Activated CD4-positive, alpha-beta T cell treated with anti-CD3 and anti-CD28 coated beads for 24 hours (primary cell): ENCODE measurements around the gene VILL.
"Not testable (repeated sequence)": the region's sequence is repeated elsewhere in the genome, so short reads cannot be mapped to it uniquely, and the experiment has no call there.

Experiments
- DNase-seq, 2 donors: peaks; one replicate each; pipeline ENCODE4 v3.0.0-alpha.2; 2020; ENCODE audit warnings: low read depth in 2 of 2

The VILL gene

DNA sequence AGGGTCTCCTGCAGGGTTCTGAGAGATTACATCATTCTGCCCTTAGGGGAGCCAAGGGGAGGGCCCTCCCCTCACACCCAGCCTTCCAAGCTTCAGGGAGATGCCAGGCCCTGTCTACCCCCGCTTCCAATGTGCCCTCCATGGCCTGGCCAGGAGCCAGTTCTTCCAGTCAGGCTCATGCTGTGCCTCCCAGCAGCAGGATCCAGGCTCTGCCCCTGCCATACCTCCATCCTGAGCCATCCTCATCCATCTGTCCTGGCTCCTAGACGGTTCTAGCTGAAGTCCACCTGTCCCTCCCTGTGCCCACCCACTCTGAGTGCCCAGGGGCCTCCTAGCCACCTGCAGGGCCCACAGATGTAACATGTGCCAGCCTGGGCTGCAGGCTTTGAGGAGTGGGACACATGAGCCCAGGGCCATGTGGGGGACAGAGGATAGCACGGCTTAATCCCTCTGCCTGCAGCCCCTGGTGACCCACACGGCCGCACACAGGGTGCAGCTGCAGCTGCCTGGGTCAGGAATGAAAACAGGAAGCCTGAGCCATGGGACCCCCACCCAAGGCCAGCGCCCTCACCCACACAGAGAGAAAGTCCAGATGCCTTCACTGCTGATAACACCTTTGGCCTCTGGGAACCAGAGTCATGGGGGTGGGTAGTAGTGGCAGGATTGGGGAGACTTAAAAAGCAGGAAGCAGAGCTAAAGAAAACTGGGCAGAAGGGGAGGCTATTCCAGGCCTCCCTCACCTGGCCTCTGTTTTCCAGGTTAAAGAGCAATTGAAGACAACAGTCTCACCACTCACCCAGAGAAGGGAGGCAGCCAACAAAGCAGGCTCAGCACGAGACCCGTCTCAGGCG is 27.1 kb downstream of the VILL start:
- DNase-seq: no peak

GRCh38 chr3:38018296-38019266 is 28.0 kb downstream of the VILL start:
- DNase-seq: no peak

DNA sequence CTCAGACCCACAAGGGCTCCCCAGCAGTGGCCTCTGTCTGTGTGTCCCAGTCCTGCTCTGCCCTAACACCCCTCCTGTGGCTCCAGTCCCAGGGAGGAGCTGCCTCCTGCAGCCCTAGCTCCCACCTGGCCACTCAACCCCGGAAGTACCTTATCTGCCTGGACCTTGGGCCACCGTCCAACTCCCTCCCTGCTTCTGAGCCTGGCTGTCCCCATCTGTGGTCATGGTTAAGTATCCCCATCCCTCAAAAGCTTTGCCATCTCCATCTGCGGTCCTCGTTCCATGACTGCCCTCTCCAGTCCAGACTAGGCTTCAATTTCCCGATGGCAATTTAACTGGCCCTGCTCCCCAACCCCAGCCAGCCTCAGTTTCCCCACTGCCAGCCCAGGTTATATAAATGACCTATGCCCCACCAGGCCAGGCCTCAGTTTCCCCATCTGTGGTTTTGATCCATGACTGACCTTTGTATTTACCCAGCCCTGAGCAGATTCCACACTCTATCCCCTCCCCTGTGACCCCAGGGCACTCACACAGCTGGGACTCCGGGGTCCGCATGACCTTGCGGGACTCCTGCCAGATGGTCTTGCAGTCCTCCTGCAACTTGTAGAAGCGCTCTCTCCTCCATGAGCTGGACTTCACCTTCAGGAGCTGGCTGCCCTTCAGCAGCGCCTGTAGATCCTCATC is 29.2 kb downstream of the VILL start:
- no peak for DNase-seq

DNA sequence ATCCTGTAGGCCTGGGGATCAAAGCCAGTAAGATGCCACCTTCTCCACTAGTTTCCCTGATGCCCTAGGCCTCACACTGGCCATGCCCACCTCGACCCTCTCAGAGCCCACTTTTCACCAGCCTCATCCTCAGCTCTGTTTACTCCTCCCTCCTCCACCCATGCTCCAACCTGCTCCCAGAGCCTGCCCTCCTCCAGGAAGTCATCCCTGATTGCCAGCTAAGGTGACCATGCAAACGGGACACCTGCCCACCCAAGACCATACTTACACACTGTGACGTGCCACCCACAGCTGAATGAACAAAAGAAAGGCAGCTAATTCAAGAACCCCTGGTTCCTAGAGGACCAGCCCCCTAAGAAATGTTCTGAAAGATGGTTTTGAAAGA is 29.7 kb downstream of the VILL start:
- no peak for DNase-seq

- no peak for DNase-seq
Measured at GRCh38 chr3:38021196-38021595, 30.6 kb downstream of the VILL start.

GRCh38 chr3:38022301-38022700 is 31.7 kb downstream of the VILL start:
- DNase-seq: no peak

- DNase-seq: no peak
Measured at GRCh38 chr3:38022896-38023709, 32.5 kb downstream of the VILL start.

GRCh38 chr3:38026856-38027255 is 36.3 kb downstream of the VILL start:
- no peak for DNase-seq

DNA sequence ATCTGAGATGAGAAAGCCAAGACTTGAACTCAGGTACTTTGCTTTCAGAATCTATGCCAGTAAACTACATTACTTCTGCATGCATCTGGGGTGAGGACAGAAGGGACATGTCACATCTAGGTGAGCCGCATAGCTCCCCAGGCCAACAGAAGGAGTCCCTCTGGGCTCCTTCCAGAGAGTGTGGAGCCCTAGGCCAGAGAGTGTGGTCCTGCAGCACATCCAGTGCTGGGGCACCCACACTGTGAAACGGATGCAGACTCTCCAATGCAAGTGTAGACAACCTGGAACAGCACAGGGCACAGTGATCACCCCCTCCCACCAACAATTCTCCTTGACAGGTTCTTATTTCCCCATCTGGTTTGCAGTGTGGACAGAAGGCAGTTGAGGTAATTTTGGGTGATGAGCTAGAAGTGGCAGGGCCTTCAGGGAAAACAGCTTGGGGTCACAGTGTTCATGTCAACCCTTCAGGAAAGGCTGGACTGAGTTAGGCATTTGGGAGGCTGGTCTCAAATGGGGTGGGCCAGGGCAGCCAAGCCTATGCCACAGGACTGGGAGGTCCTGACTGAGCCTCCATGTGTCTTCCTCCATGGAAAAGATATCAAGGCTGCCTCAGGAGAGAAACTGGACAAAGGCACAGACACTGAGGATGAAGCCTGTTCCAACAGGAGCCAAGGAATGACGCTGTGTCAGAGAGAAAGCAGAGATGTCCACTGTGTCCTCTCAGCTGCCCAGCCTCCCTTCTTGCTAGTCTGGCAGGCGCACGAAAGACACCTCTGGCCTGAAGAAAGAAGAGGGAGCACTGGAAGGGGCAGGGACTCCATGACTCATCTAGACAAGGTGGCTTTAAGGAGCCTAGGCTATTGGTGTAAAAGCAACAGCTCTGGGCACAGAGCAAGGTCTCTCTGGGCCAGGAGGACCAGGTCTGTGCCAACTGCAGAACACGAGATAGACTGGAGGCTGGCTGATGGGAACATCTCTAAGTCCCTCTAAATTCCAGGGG is 37.2 kb downstream of the VILL start:
- DNase-seq: no peak

DNA sequence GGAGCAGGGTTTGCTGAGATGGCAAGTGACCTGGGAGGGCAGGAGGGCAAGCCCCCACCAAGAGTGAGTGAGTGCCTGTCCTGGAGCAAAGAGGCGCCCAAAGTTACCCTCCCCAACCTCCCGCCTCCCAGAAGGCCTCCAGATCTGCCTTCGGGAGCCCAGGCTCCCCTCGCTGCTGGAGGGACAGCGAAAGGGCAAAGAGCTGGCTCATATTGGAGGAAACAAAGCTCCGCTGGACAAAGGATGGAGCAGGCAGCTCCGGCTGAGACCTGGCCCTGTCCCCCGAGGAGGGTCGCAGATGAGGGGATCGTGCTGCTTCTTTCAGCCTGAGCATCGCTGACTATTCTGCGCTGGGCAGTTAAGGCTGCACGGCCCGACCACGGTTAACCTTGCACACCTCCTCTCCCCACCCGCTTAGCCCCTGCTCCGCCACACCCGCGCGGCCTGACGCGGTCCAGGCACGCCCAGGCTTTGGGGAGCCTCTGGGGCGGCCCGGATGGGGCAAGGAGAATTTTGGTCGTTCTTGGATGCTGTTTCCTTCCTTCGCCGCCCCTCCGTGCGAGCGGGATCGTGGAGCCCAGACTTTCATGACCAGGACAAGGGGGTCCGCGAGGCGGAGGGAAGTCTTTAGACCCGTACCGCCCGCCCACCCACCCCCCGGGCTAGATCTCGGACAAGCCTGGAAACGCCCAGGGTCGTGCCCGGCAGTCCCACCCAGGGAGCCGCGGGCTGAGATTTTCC is 38.2 kb downstream of the VILL start:
- DNase-seq: no peak

DNA sequence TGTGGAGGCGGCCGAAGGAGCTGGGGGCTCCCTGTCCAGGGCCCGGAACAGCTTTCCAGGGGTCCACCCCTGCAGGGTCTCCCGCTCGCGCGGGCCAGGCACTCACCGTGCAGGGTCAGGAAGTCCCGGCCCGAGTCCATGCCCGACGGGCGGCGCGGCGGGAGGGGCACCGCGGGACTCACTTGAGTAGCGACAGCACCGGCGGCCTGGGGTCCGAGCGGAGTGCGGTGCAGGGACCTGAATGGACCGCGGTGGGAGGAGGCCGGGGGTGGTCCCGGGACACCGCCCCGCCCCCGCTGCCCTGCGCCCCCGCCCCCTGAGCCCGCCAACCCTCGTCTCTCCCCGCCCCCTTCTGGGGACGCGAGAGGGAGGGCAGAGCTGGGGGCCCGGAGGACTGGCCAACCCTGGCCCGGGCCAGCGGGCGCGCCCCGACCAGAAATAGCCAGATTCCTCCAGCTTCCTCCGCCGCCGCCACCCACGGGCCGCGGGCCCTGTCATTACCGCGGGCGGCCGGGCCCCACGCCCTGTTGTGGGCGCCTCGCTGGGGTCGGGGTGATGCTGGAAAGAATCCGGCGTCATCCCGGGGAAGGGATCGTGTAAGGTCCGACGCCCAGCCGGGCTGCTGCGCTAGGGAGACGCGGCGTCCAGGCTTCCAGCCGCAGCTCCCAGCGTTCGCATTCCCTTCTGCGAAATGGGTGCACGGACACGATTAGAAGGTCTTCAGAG is 39.0 kb downstream of the VILL start, which contains the start of gene PLCD1:
Gene PLCD1, minus strand, starts transcription at position 243 of the 726 bp plus-strand sequence. Its CDS starts 103 bp downstream, at position 140.
- no peak for DNase-seq

DNA sequence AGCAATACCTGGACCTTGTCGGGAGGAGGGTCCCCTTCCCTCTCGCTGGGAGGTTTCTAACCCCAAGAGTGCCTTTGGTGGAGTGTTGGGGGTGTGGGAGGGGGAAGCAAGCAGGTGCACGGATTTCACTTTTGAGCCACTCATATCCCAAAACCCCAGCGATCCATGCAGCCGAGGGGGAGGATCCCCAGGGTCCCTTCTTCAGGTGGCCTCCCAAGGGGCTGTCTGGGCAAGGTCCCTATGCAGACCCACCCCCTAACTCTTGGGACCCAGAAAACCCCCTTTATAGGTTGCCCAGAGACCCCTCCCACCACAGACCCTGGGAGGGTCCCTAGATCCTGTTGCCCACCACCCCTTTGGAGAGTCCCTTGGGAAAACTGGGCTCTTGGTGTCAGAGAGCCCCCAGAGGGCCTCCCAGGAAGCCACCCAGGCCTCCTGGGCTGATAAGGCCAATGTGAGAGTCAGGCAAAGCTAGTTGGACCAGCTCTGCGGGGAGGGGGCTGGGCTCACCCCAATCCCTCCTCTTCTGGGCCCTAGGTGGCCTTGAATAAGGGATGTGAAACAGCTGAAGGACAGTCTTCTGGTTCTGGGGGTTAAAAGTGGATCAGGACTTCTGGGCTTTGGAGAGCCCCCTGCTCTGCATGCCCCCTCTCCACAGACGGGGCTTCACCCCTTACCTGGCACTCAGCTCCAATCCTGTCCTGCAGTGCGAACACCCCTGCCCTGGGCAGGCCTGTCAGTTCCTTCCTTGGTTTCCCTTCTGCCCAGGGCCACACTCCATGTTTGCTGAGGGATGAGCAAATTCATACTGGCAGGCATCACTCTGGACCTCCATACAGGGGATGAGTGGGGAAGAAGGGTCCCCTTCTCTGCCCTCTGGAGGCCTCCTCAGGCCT is 39.8 kb downstream of the VILL start:
- no peak for DNase-seq

DNA sequence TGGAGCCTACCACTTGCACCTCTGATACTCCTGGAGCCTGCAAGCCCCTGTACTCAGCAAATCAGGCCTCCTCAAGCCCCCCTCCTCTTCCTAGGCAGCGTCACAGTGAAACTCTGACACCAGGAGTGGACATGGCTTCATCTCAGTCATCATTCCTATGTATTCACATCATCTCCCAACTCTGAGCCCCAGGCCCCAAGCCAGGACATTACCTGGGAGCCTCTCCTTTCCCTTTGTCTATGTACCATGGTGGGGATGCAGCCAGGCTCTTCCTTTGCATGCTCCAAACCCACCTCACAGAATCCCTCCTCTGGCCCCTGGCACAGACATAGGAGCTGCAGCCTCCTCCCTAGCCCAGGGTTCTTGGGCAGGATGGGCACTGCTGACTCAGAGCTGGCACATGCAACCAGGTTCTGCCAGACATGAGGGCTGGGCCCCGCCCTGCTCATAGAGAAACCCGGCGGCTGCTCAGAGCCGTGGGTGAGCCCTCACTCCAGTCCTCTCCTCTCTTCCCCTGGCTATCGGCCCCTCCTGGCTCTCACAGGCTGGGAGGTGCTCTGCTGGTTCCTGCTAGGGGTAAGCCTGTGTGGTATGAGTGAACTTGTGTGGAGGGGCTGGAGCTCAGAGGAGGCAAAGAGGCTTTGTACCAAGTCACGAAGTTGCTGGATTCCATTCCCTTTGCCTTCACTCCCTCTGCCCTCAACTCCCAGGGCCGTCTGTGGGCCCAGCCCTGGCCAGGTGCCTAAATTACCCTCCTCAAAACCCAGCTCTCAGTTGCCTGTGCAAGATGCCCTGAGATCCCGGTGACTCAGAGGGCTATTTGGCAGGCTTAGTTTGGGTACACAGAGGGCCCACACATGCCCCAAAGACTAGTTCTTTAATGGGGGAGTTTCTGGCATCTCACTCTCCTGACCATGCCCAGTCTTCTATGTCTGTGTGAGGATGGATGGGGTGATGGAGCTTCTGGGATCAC is 40.7 kb downstream of the VILL start:
- DNase-seq: no peak

DNA sequence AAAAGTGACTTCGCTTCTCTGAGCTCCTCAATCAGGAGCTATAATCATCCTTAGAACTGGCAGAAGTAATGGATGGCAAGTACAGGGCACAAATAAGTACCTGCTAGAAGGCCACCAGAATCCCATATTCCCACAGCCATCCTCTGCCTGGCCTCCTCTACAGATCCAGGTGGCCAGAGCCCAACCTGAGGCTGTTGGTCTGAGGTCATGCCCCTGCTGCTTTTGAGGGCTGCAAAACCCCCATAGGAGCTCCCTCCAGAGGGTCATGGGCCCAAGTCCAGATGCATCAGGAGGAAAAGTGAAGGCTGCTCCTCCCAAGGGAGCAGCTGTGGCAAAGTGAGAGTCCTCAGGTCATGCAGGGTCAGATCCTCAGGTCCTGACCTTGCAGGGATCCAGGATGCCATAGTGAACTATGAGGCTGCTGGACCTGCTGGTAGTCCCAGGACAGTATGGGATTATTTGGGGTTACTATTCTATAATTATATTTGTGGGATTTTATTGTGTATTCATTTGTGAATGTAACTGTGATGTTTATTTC is 41.8 kb downstream of the VILL start:
- DNase-seq: no peak

DNA sequence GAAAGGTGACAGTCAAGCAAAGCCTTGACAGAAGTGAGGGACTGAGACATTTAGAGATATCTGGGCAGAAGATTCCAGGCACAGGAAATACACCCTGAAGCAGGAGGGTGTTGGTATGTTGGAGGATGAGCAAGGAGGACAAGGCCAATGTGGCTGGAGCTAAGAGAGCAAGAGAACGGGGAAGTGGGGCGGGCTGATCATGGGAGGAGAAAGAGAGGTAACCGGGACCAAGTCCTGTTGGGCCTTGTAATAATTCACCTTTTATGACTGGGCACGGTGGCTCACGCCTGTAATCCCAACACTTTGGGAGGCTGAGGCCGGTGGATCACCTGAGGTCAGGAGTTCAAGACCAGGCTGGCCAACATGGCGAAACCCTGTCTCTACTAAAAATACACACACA is 43.0 kb downstream of the VILL start:
- DNase-seq: not testable (repeated sequence)

DNA sequence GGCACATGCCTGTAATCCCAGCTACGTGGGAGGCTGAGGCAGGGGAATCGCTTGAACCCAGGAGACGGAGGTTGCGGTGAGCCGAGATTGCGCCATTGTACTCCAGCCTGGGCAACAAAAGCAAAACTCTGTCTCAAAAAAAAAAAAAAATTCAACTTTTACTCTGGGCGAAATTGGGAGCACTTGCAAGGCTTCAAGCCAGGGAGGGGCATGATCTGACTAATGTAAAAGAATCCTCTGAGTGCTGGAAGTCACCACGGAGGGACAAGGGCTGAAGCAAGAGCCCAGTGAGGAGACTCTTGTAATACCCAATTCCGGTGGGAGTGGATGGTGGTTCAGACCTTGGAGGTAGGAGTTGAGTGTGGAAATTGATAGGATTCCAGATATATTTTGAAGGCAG is 43.7 kb downstream of the VILL start:
- not testable (repeated sequence) for DNase-seq
